Epithelial cell of esophagus (primary cell): ENCODE results near the gene BTNL3.
"Not testable (repeated sequence)": the region's sequence is repeated elsewhere in the genome, so short reads cannot be mapped to it uniquely, and the experiment has no call there.

Experiments
- DNase-seq: peaks from one replicate; pipeline ENCODE4 v3.0.0; 2010; ENCODE audit warnings: low read depth
- H3K4me3 ChIP-seq: 2 replicates; pipeline ENCODE4 v1.5.1; 2011; ENCODE audit warnings: mild to moderate bottlenecking, low read length, control low read depth
- TF ChIP-seq, protein P1 (sequence below): IDR thresholded peaks from 2 replicates; pipeline ENCODE4 v1.5.1; 2011; ENCODE audit warnings: low read depth, mild to moderate bottlenecking, low read length, control low read depth, inconsistent platforms; ENCODE audit not compliant: insufficient read depth; ENCODE audit errors: missing control alignments

Gene BTNL3

DNA sequence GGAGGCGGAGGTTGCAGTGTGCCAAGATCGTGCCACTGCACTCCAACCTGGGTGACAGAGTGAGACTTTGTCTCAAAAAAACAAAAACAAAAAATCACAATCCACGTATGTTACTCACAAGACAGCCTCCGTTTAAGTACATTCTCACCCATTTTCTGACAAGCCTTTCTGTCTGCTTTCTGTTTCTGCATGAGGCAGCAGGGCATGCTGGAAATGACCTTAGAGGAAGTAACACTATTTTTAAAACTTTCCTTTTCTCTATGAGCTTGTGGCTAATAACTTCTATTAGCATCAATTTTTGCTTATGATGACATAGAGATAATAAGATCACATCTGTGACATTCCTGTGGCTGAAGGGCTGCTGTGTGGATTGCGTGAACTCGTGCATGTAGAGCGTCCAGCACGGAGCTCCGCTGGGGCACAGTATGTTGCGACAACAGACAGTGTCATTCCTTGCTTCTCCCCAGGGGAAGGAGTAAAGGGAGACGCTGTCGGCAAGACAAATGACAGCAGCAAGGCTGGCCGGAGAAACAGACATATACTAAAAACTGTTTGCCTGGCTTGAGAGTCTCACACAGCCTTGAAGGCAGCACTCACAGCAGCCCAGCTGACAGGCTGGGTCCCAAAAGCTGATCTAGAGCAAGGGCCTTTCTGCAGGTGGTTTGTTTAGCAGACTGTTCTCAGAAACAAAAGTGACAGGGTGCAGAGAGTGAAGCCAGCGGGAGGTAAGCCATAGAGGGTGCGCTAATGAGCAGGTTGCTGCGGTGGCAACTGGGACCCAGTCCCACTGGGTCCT lies 1.6 kb downstream of the BTNL3 start:
- TF ChIP-seq, protein P1, sequence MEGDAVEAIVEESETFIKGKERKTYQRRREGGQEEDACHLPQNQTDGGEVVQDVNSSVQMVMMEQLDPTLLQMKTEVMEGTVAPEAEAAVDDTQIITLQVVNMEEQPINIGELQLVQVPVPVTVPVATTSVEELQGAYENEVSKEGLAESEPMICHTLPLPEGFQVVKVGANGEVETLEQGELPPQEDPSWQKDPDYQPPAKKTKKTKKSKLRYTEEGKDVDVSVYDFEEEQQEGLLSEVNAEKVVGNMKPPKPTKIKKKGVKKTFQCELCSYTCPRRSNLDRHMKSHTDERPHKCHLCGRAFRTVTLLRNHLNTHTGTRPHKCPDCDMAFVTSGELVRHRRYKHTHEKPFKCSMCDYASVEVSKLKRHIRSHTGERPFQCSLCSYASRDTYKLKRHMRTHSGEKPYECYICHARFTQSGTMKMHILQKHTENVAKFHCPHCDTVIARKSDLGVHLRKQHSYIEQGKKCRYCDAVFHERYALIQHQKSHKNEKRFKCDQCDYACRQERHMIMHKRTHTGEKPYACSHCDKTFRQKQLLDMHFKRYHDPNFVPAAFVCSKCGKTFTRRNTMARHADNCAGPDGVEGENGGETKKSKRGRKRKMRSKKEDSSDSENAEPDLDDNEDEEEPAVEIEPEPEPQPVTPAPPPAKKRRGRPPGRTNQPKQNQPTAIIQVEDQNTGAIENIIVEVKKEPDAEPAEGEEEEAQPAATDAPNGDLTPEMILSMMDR = no peak
- H3K4me3 ChIP-seq = no peak overlapping the region
- DNase-seq = no peak

DNA sequence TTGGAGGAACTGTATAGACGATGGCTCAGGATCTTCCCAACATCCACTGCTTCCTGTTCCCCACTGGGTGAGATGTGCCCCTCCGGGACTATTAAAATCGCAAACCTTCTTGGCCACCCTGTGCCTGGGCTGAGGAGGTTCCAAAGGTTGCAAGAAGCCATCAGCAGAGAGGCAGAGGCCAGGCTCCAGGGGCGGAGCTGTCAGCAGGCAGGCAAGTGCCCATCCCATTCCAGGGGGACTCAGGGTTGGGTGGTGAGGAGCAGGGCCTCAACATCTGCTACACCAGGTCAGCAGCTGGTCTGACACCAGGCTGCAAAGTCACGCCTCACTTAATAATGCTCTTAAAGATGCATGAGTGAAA lies 2.2 kb downstream of the BTNL3 start:
- TF ChIP-seq, protein P1 = no peak
- DNase-seq = no peak
- H3K4me3 ChIP-seq = no peak overlapping the region

DNA sequence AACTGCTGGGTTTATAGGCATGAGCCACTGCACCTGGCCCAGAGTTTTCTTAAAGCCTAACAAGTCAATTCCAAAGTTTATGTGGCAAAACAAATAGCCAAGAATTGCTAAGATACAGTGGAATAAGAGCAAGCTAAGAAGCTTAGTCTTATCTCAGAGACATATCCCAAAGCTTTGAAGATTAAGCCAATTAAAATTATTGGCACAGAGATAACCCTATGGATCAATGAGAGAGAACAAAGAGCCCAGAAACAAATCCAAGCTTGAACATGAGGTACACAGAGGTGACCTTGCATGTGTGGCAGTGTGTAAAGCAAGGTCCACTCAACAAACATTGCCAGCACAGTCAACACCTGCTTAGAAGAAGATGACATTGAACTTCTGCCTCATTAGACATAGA lies 13.3 kb downstream of the BTNL3 start:
- TF ChIP-seq, protein P1 = no peak
- no peak overlapping the region for H3K4me3 ChIP-seq
- no peak for DNase-seq

DNA sequence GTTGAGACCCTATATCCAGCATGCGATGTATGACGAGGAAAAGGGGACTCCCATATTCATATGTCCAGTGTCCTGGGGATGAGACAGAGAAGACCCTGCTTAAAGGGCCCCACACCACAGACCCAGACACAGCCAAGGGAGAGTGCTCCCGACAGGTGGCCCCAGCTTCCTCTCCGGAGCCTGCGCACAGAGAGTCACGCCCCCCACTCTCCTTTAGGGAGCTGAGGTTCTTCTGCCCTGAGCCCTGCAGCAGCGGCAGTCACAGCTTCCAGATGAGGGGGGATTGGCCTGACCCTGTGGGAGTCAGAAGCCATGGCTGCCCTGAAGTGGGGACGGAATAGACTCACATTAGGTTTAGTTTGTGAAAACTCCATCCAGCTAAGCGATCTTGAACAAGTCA lies 17.1 kb downstream of the BTNL3 start:
- no peak overlapping the region for H3K4me3 ChIP-seq
- no peak for DNase-seq
- TF ChIP-seq, protein P1 = no peak

DNA sequence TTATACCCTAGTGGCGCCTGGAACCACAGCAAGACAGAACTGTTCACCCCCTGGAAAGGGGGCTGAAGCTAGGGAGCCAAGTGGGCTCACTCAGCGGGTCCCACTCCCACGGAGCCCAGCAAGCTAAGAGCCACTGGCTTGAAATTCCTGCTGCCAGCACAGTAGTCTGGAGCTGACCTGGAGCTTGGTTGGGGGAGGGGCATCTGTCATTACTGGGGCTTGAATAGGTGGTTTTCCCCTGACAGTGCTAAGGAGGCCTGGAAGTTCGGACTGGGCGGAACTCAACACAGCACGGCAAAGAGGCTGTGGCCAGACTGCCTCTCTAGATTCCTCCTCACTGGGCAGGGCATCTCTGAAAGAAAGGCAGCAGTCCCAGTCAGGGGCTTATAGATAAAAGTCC lies 19.5 kb downstream of the BTNL3 start:
- DNase-seq = no peak
- no peak overlapping the region for H3K4me3 ChIP-seq
- TF ChIP-seq, protein P1 = no peak

DNA sequence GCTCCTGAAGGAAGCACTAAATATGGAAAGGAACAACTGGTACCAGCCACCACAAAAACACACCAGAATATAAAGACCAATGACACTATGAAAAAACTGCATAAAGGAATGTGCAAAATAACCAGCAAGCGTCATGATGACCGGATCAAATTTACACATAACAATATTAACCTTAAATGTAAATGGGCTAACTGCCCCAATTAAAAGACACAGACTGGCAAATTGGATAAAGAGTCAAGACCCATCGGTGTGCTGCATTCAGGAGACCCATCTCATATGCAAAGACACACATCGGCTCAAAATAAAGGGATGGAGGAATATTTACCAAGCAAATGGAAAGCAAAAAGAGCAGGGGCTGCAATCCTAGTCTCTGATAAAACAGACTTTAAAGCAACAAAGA lies 21.4 kb downstream of the BTNL3 start:
- not testable (repeated sequence) for DNase-seq, H3K4me3 ChIP-seq

DNA sequence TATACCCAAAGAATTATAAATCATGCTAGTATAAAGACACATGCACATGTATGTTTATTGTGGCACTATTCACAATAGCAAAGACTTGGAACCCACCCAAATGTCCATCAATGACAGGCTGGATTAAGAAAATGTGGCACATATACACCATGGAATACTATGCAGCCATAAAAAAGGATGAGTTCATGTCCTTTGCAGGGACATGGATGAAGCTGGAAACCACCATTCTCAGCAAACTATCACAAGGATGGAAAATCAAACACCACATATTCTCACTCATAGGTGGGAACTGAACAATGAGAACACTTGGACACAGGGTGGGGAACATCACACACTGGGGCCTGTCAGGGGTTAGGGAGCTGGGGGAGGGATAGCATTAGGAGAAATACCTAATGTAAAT lies 26.0 kb downstream of the BTNL3 start:
- DNase-seq = not testable (repeated sequence)

DNA sequence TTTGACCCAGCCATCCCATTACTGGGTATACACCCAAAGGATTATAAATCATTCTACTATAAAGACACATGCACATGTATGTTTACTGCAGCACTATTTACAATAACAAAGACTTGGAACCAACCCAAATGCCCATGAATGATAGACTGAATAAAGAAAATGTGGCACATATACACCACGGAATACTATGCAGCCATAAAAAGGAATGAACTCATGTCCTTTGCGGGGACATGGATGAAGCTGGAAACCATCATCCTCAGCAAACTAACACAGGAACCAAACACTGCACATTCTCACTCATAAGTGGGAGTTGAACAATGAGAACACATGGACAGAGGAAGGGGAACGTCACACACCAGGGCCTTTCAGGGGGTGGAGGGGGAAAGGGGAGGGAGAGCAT lies 28.8 kb downstream of the BTNL3 start:
- DNase-seq, H3K4me3 ChIP-seq: not testable (repeated sequence)

More for the DNA sequence above, 26.0 kb downstream of the BTNL3 start:
- H3K4me3 ChIP-seq = not testable (repeated sequence)

DNA sequence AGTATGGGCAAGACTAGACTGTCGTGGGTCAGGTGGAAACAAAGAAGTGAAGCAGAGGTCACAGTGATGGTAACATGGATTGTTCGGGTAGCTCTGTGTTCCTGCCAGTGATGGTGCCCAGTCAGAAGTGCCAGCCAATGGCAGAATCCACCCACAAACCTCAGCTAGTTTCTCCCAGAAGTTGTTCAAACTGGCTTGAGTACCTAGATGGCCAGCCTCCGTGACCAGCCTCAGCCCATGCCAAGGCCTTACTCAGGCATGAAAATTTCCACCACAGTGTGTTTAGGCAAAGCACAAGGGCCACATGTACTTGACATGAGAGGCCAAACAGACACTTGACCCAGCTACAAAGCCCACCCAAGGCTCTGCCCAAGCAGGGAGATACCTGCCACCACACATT lies 32.0 kb downstream of the BTNL3 start:
- DNase-seq = no peak
- TF ChIP-seq, protein P1 = no peak
- no peak overlapping the region for H3K4me3 ChIP-seq
